MM.1S (cell line): ENCODE data around the gene OSMR.

ENCODE experiments used
- EZH2 ChIP-seq: fragments of 300-600 bp; sonication (generic); optimal IDR thresholded peaks from 2 replicates; pipeline ENCODE3; 2017; ENCODE audit warnings: low read depth, mild to moderate bottlenecking, antibody characterized with exemption, low read length, mixed read lengths
- TF ChIP-seq, protein P1 (sequence below): fragments of 300-600 bp; sonication (generic); IDR thresholded peaks from 2 replicates; pipeline ENCODE4 v1.5.1; 2016; ENCODE audit warnings: antibody characterized with exemption, low read length, mixed read lengths

DNA sequence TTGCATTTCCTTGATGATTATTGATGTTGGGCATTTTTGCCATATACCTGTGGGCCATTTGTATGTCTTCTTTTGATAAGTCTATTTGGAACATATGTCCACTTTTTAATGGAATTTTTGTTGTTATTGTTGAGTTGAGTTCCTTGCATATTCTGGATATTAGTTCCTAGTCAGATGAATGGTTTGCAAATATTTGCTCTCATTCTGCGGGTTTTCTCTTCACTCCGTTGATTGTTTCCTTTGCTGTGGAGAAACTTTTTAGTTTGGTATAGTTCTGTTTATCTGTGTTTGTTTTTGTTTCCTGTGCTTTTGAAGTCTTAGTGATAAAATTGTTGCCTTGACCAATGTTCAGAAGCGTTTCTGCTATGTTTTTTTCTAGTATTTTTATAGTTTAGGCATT lies 13.0 kb downstream of the OSMR start:
- TF ChIP-seq, protein P1, sequence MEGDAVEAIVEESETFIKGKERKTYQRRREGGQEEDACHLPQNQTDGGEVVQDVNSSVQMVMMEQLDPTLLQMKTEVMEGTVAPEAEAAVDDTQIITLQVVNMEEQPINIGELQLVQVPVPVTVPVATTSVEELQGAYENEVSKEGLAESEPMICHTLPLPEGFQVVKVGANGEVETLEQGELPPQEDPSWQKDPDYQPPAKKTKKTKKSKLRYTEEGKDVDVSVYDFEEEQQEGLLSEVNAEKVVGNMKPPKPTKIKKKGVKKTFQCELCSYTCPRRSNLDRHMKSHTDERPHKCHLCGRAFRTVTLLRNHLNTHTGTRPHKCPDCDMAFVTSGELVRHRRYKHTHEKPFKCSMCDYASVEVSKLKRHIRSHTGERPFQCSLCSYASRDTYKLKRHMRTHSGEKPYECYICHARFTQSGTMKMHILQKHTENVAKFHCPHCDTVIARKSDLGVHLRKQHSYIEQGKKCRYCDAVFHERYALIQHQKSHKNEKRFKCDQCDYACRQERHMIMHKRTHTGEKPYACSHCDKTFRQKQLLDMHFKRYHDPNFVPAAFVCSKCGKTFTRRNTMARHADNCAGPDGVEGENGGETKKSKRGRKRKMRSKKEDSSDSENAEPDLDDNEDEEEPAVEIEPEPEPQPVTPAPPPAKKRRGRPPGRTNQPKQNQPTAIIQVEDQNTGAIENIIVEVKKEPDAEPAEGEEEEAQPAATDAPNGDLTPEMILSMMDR: no peak
- no peak for TF ChIP-seq EZH2
